GM12878 (cell line): ENCODE results near the gene ITK. TPM values are rescaled to one million over a fixed set of nuclear protein-coding genes. Genes with fewer than 3 reads are reported as not detected.

Source experiments
- ATAC-seq: fragments of 200-7000 bp; cut with Tn5 transposase; 3 replicates; pipeline ENCODE4 v1.9.1; 2020; ENCODE audit warnings: mild to moderate bottlenecking, moderate library complexity
- BruUV-seq: library from RNA; stranded (reverse); fragments of 400-500 nt; replicated peaks from 2 replicates; lab custom pipeline; 2021; lab: Mats Ljungman, UMichigan
- CTCF ChIA-PET: fragments of 300-600 bp; sonication (Branson Sonifier 250); formaldehyde crosslinking; extraction: SDS; loops from one replicate; lab custom pipeline; 2021; ENCODE audit warnings: inconsistent platforms; lab: Yijun Ruan, JAX
- POLR2A ChIA-PET: fragments of 350-600 bp; formaldehyde crosslinking; extraction: SDS; loops from one replicate; lab custom pipeline; 2021; ENCODE audit warnings: inconsistent platforms; lab: Charles Lee
- RAD21 ChIA-PET: fragments of 300-600 bp; sonication (Branson Sonifier 250); formaldehyde crosslinking; loops from one replicate; lab custom pipeline; 2023; ENCODE audit warnings: antibody characterized with exemption; ENCODE audit not compliant: unreplicated experiment; lab: Charles Lee
- SMC1A ChIA-PET: fragments of 300-600 bp; sonication (Branson Sonifier 250); formaldehyde crosslinking; loops from one replicate; lab custom pipeline; 2023; ENCODE audit not compliant: unreplicated experiment, uncharacterized antibody; lab: Charles Lee
- DNase-seq: peaks from one replicate; pipeline ENCODE4 v3.0.0-alpha.2; 2011; ENCODE audit warnings: low read depth, low spot score
- FAIRE-seq: peaks from 3 replicates; lab custom pipeline; 2011; peaks lifted over from hg19 to GRCh38; lab: Jason Lieb, UNC
- H2AFZ ChIP-seq: 2 replicates; pipeline ENCODE4 v1.6.0; 2011; ENCODE audit warnings: low read depth, low read length, control low read depth; ENCODE audit not compliant: control insufficient read depth
- H3K27ac ChIP-seq: 2 replicates; pipeline ENCODE4 v1.5.1; 2011; ENCODE audit warnings: control low read depth; ENCODE audit not compliant: control insufficient read depth, insufficient read depth
- H3K27me3 ChIP-seq, 2 experiments: replicated peaks in 1 of 2; 2 replicates each; pipeline versions ENCODE4 v1.6.0 to v1.6.1; 2011; ENCODE audit warnings: low read length in 1 of 2; ENCODE audit not compliant: control insufficient read depth in 2 of 2, insufficient read depth in 2 of 2
- H3K36me3 ChIP-seq, 2 experiments: 2 replicates each; pipeline ENCODE4 v1.5.1; 2011; ENCODE audit warnings: low read length in 1 of 2; ENCODE audit not compliant: control insufficient read depth in 2 of 2, insufficient read depth in 2 of 2
- H3K4me1 ChIP-seq: 2 replicates; pipeline ENCODE4 v1.6.1; 2011; ENCODE audit warnings: mild to moderate bottlenecking, low read length, moderate library complexity, mixed read lengths; ENCODE audit not compliant: control insufficient read depth, insufficient read depth
- H3K4me2 ChIP-seq: 2 replicates; pipeline ENCODE4 v1.6.0; 2011; ENCODE audit warnings: control low read depth; ENCODE audit not compliant: control insufficient read depth, insufficient read depth
- H3K4me3 ChIP-seq: fragments of 200-600 bp; sonication (generic); 2 replicates; pipeline ENCODE4 v1.5.1; 2016
- H3K79me2 ChIP-seq: 2 replicates; pipeline ENCODE4 v1.6.0; 2011; ENCODE audit warnings: low read length; ENCODE audit not compliant: control insufficient read depth, insufficient read depth
- H3K9ac ChIP-seq: 2 replicates; pipeline ENCODE4 v1.8.0; 2011; ENCODE audit warnings: low read length, control low read depth, mixed read lengths; ENCODE audit not compliant: control insufficient read depth, insufficient read depth
- H3K9me3 ChIP-seq: replicated peaks from 3 replicates; pipeline ENCODE4 v1.5.1; 2011; ENCODE audit warnings: mild to moderate bottlenecking, low read length; ENCODE audit not compliant: control insufficient read depth, insufficient read depth
- H4K20me1 ChIP-seq: 2 replicates; pipeline ENCODE4 v1.6.0; 2011; ENCODE audit not compliant: control insufficient read depth, insufficient read depth
- CEBPB ChIP-seq, 2 experiments: fragments of 150-350 bp in 1 of 2; IDR thresholded peaks; 2 replicates each; pipeline ENCODE4 v1.6.1; 2012 to 2014; ENCODE audit warnings: low read depth in 2 of 2, low read length in 2 of 2, borderline replicate concordance in 1 of 2, inconsistent platforms in 1 of 2
- E2F4 ChIP-seq: IDR thresholded peaks from 2 replicates; pipeline ENCODE4 v1.6.1; 2012; ENCODE audit warnings: low read depth, low read length, improper control_type of control experiment
- E2F8 ChIP-seq: fragments of 450-650 bp; IDR thresholded peaks from 2 replicates; pipeline ENCODE4 v1.6.1; 2018; ENCODE audit warnings: mild to moderate bottlenecking, low read depth, moderate library complexity; ENCODE audit not compliant: partially characterized antibody
- HDAC2 ChIP-seq: fragments of 200-600 bp; sonication (generic); IDR thresholded peaks from 2 replicates; pipeline ENCODE4 v1.6.1; 2017
- KAT2A ChIP-seq: conservative IDR thresholded peaks from 2 replicates; pipeline ENCODE4 v1.6.1; 2011; ENCODE audit warnings: low read depth, low read length; ENCODE audit not compliant: control insufficient read depth
- KLF5 ChIP-seq: fragments of 450-650 bp; IDR thresholded peaks from 2 replicates; pipeline ENCODE4 v1.6.1; 2014; ENCODE audit warnings: mild to moderate bottlenecking; ENCODE audit not compliant: partially characterized antibody
- NR2C1 ChIP-seq: fragments of 450-650 bp; IDR thresholded peaks from 2 replicates; pipeline ENCODE4 v1.6.1; 2017; ENCODE audit warnings: antibody characterized with exemption, mild to moderate bottlenecking, moderate library complexity
- YY1 ChIP-seq: IDR thresholded peaks from 2 replicates; pipeline ENCODE4 v1.6.1; 2011; ENCODE audit warnings: low read depth, mild to moderate bottlenecking, low read length
- ZNF274 ChIP-seq: IDR thresholded peaks from one replicate; pipeline ENCODE4 v1.8.0; 2011; ENCODE audit not compliant: insufficient read length, insufficient read depth
- WGBS: methylation state at CpG from one replicate; pipeline ENCODE4 v1.1.6; 2016; ENCODE audit warnings: low lambda C conversion rate; ENCODE audit not compliant: insufficient replicate concordance, insufficient coverage; ENCODE audit errors: missing lambda C conversion rate; 5-methylcytosine and 5-hydroxymethylcytosine counted together
- in situ Hi-C: fragments of 300-500 bp; cut with MboI; formaldehyde crosslinking; loops from 9 replicates; pipeline ENCODE4 v1.14.3; 2018; ENCODE audit warnings: mixed read lengths
- intact Hi-C: fragments of 100-400 bp; cut with micrococcal nuclease; formaldehyde crosslinking; loops from one replicate; pipeline ENCODE4 v1.14.2; 2022; ENCODE audit not compliant: unreplicated experiment
- polyA plus RNA-seq, 11 experiments: library from polyadenylated mRNA; depleted of rRNA in 4 of 11; unstranded in 6 of 11; stranded (reverse) in 5 of 11; fragments of >200 nt; fragmentation: Nextera tagmentation in 4 of 11; fragmentation: Illumina TruSeq in 1 of 11; extraction: Ambion mirVana in 4 of 11; extraction: Trizol in 1 of 11; gene quantifications; 1 replicate in 1 of 11; 2 replicates in 10 of 11; pipeline versions ENCODE4 v1.2.1 to v1.2.3, GENCODE V29; 2011 to 2016; ENCODE audit warnings: inconsistent platforms in 2 of 11, missing spikeins in 2 of 11, low read depth in 1 of 11
- total RNA-seq, 4 experiments: library from RNA; depleted of rRNA in 3 of 4; stranded (reverse); fragments of >200 nt in 3 of 4; fragmentation: Illumina TruSeq in 1 of 4; extraction: Trizol in 1 of 4; gene quantifications; 2 replicates each; pipeline versions ENCODE4 v1.2.1 to v1.2.3, GENCODE V29; 2013 to 2021
- TF ChIP-seq, protein P1 (sequence below): fragments of 450-650 bp; IDR thresholded peaks from 2 replicates; pipeline ENCODE4 v1.6.1; 2018; ENCODE audit warnings: borderline replicate concordance, mild to moderate bottlenecking; ENCODE audit not compliant: partially characterized antibody
- TF ChIP-seq, protein P2 (sequence below): IDR thresholded peaks from 2 replicates; pipeline ENCODE4 v1.6.1; 2011; ENCODE audit warnings: borderline replicate concordance, low read depth, mild to moderate bottlenecking, moderate library complexity, mixed read lengths, low read length; ENCODE audit not compliant: insufficient read depth; ENCODE audit errors: extremely low read length

The ITK gene
- total and polyA plus RNA-seq, 10 of the 15 experiments (the other 5 are each of a cell fraction or from before 2014, with no cell fraction given), result 0.05 to 2.4 (median 0.76) TPM

- TF ChIP-seq CEBPB (IDR thresholded peaks at IDR 0.05; ENCODE audit: borderline replicate concordance in 1 of 2, low read depth in 2 of 2, low read length in 2 of 2) (no peak), YY1 (0 out of 2 replicates have a peak, but pooled peaks have one; percentile 19)
Observed at GRCh38 chr5:157269761-157270272, 89.2 kb downstream of the ITK start (continued).

DNA sequence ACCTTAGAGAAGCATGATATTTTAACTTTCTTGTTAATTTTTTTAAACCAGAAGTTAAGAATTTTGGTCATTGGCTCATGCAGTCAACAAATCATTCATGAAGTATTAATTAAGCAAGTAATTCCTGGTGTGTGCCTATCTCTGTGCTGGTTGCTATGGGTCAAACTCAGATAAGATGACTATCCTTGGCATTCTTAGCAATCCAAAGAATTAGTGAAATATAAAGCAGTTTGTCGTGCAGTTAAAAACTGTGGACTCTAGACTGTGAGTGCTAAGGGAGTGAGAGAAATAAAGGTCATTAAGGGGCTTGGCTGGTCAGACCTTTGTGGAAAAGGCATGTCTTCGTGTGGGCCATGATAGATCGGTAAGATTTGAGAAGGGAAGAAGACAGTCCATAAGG, 90.1 kb downstream of the ITK start:
- Histone ChIP-seq H2AFZ (no peak overlapping the region), H3K4me3 (peak overlapping the region; percentile 60; the same call in 1 of the 2 replicates), H3K36me3 (no peaks in the 10 kb centered on the region), H3K9me3 (no peaks in the 10 kb centered on the region), H3K79me2 (peaks cover 89% of the 10 kb centered on the region), H3K27me3 (no peaks in the 10 kb centered on the region), H4K20me1 (no peaks in the 10 kb centered on the region), H3K27ac (peak overlapping the region; percentile 97), H3K9ac (peak overlapping the region; percentile 75), H3K4me1 (peaks cover 56% of the 10 kb centered on the region), H3K4me2 (peak overlapping the region; percentile 68)
- FAIRE-seq (no peak), ATAC-seq (no peak), DNase-seq (no peak)
- 64% methylated on average over 3 of the region's 3 CpGs for WGBS
- RAD21 ChIA-PET, result interaction anchor here (1.7 to 4.6 kb wide), 3 partner anchors 8 to 303 kb away, joined by 6 to 24 read pairs (median 24); no protein-coding TSS in a partner anchor
- intact Hi-C loops (loop anchor here (5.0 to 10.0 kb wide), 4 partner anchors 42 to 1784 kb away; no protein-coding TSS in a partner anchor), in situ Hi-C loops (no loop called here)
- SMC1A ChIA-PET, result interaction anchor here (3.0 to 5.9 kb wide), 3 partner anchors 19 to 122 kb away, joined by 21 to 70 read pairs (median 21); partner anchors contain the start of gene GARIN3
- POLR2A ChIA-PET, result interaction anchor here (2.9 to 4.6 kb wide), 2 partner anchors 14 to 128 kb away, joined by 27 to 41 read pairs; partner anchors contain the start of gene MED7
- CTCF ChIA-PET, result interaction anchor here (1.5 to 1.7 kb wide), 2 partner anchors 103 to 128 kb away, joined by 3 to 4 read pairs; partner anchors contain the start of gene MED7
- no TSS peak for BruUV-seq
- no peak for TF ChIP-seq KAT2A
- no peak for TF ChIP-seq ZNF274
- no peak for TF ChIP-seq E2F4
- no peak for TF ChIP-seq KLF5
- no peak for TF ChIP-seq HDAC2
- TF ChIP-seq NR2C1, result no peak
- TF ChIP-seq E2F8, result no peak
- TF ChIP-seq, protein P1, sequence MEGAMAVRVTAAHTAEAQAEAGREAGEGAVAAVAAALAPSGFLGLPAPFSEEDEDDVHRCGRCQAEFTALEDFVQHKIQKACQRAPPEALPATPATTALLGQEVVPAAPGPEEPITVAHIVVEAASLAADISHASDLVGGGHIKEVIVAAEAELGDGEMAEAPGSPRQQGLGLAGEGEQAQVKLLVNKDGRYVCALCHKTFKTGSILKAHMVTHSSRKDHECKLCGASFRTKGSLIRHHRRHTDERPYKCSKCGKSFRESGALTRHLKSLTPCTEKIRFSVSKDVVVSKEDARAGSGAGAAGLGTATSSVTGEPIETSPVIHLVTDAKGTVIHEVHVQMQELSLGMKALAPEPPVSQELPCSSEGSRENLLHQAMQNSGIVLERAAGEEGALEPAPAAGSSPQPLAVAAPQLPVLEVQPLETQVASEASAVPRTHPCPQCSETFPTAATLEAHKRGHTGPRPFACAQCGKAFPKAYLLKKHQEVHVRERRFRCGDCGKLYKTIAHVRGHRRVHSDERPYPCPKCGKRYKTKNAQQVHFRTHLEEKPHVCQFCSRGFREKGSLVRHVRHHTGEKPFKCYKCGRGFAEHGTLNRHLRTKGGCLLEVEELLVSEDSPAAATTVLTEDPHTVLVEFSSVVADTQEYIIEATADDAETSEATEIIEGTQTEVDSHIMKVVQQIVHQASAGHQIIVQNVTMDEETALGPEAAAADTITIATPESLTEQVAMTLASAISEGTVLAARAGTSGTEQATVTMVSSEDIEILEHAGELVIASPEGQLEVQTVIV, result no peak
- TF ChIP-seq, protein P2, sequence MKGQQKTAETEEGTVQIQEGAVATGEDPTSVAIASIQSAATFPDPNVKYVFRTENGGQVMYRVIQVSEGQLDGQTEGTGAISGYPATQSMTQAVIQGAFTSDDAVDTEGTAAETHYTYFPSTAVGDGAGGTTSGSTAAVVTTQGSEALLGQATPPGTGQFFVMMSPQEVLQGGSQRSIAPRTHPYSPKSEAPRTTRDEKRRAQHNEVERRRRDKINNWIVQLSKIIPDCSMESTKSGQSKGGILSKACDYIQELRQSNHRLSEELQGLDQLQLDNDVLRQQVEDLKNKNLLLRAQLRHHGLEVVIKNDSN, result no peak
